Tibial nerve (tissue), 4 donors: Measurements from ENCODE around the gene MON2.

Experiments
- CTCF ChIP-seq, 5 experiments: fragments of 200-600 bp in 3 of 5; fragments of 450-650 bp in 2 of 5; sonication (generic) in 3 of 5; IDR thresholded peaks; one replicate each; pipeline ENCODE4 v1.5.1; 2016 to 2019; ENCODE audit warnings: antibody characterized with exemption in 5 of 5, mild to moderate bottlenecking in 3 of 5, moderate library complexity in 2 of 5
- EP300 ChIP-seq, 2 donors: sonication (generic); formaldehyde crosslinking; IDR thresholded peaks; one replicate each; pipeline ENCODE4 v1.6.1; 2017; ENCODE audit warnings: antibody characterized with exemption in 2 of 2, mild to moderate bottlenecking in 1 of 2
- POLR2A ChIP-seq, 2 donors: fragments of 450-650 bp; IDR thresholded peaks; one replicate each; pipeline ENCODE4 v1.6.1; 2017; ENCODE audit warnings: antibody characterized with exemption in 2 of 2, mild to moderate bottlenecking in 2 of 2, moderate library complexity in 2 of 2

DNA sequence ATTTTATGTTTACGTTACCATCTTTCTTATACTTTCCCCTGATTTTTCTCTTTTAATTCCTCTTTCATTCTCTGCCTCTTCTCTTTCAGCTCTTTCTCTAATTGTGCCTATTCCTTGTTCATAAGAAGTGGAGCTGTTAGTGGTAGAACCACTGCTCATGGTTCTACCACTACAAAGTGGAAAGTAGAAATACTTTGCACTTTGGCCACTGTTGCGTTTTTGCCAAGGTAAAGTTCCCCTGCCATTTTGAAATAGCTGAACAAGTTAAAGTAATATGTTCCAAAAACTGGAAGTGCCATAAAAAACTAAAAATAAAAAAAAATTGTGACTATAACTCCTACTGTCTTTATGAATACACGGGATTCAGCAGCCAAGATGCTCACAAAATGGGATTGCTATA lies 130.6 kb downstream of the MON2 start:
- TF ChIP-seq POLR2A (IDR thresholded peaks at IDR 0.05) (no peak), CTCF (IDR thresholded peaks at IDR 0.05) (no peak), EP300 (IDR thresholded peaks at IDR 0.05) (no peak)
